PFSK-1 (cell line): ENCODE data around the gene PUS3.

Experiments used
- SIN3A ChIP-seq: IDR thresholded peaks from 2 replicates; pipeline ENCODE4 v1.6.1; 2012; ENCODE audit warnings: mild to moderate bottlenecking, low read length, moderate library complexity, borderline replicate concordance; ENCODE audit not compliant: insufficient read depth
- TAF1 ChIP-seq: IDR thresholded peaks from 2 replicates; pipeline ENCODE4 v1.6.1; 2012; ENCODE audit warnings: low read length, control low read depth, borderline replicate concordance; ENCODE audit not compliant: insufficient read depth

GRCh38 chr11:125890447-125891100 is 12.4 kb downstream of the PUS3 start:
- no peak for TF ChIP-seq TAF1
- no peak for TF ChIP-seq SIN3A
